ENCODE results near the gene STAT3. TPM values are rescaled to one million over a fixed set of nuclear protein-coding genes. Genes with fewer than 3 reads are reported as not detected.

Gene STAT3
- total RNA-seq, 3 donors from 2014 or later (not counting 1 experiment from before 2014, with no cell fraction given), result 190 to 246 (median 206) TPM

DNA sequence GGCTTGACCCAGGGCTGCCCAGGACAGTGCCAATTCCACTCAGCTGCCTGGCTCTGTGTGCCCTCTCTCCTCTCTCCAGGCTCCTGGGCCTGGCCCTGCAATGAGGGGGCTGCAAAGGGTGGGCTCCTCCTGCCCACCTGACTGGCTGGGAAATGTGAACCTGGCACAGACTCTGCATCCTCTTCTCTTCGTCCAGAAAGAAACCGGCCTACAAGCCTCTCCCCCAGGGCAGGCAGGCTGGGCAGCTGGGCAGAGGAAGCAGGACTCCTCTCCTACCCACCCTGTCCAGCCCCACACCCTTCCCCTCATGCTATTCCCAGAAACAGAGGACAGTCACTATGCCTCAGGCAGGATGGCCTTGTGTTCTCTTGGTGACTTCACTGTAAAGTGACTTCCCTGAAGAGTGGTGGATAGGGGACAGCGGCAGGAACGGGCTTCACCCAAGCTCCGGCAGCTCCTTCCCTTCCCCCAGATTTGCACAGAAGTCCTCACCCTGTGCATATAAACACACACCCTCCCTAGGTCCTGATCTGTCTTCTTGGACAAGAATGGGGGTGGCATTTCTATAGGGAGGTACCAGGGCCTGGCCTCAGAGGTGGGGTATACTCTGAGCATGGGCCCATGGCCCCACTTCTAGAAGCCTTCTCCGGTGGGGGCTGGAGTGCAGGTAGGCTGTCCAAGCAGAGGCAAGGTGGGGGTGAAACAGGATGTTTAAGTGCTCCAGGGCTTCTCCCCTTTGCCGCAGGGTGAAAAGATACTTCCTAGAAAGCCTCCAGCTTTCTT lies 104.8 kb downstream of the STAT3 start:
- DNase-seq, result no peak
- no peak for ATAC-seq
- Mint-ChIP-seq H3K4me3 (no peak overlapping the region), H3K27ac (no peak overlapping the region), H3K9me3 (no peaks in the 10 kb centered on the region), H3K4me1 (peaks cover 14 to 16% of the 10 kb centered on the region in 2 donors), H3K36me3 (no peaks in the 10 kb centered on the region), H3K27me3 (ENCODE audit: low read depth in 2 of 2) (no peaks in the 10 kb centered on the region)
- H3K27ac ChIP-seq (ENCODE audit: low read length), result no peak overlapping the region
- no peaks in the 10 kb centered on the region for H3K9me3 ChIP-seq (ENCODE audit: control insufficient read depth, insufficient read depth, low read length)
- TF ChIP-seq, protein P1, sequence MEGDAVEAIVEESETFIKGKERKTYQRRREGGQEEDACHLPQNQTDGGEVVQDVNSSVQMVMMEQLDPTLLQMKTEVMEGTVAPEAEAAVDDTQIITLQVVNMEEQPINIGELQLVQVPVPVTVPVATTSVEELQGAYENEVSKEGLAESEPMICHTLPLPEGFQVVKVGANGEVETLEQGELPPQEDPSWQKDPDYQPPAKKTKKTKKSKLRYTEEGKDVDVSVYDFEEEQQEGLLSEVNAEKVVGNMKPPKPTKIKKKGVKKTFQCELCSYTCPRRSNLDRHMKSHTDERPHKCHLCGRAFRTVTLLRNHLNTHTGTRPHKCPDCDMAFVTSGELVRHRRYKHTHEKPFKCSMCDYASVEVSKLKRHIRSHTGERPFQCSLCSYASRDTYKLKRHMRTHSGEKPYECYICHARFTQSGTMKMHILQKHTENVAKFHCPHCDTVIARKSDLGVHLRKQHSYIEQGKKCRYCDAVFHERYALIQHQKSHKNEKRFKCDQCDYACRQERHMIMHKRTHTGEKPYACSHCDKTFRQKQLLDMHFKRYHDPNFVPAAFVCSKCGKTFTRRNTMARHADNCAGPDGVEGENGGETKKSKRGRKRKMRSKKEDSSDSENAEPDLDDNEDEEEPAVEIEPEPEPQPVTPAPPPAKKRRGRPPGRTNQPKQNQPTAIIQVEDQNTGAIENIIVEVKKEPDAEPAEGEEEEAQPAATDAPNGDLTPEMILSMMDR (IDR thresholded peaks at IDR 0.05), result no peak
- H3K27me3 ChIP-seq (ENCODE audit: control insufficient read depth, insufficient read depth, low read length), result no peaks in the 10 kb centered on the region
- H3K36me3 ChIP-seq (ENCODE audit: control insufficient read depth, insufficient read depth, low read length), result no peaks in the 10 kb centered on the region
- H3K4me3 ChIP-seq (ENCODE audit: low read length), result no peak overlapping the region
- 92% methylated on average over 7 of the region's 7 CpGs for WGBS (ENCODE audit: insufficient coverage)
- intact Hi-C loops (cut with micrococcal nuclease), result no loop called here
- peaks cover 19% of the 10 kb centered on the region for H3K4me1 ChIP-seq (ENCODE audit: control insufficient read depth, insufficient read depth, low read length)

DNA sequence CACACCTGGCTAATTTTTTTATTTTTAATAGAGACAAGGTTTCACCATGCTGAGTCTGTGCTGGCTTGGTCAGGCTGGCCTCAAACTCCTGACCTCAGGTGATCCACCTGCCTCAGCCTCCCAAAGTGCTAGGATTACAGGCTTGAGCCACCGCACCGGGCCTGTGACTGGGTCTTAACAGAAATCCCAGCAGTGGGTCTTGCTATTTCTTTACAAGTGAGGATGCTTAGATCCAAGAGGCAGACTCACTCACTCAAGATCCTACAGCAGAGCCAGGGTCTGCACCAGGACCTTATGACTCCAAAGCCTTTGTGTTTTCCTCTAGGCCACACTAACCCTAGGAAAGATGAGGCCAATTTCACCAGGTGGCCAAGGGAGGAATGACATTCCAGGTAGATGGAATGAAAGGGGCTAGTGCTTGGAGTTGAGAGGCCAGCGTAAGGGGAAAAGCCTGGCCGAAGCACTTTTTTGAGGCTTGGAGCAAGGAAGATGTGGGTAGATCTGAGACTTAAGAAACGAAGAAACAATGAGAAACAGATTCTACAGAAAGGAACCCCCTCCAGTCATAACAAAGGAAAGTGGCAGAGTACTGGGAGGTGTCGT lies 105.7 kb downstream of the STAT3 start:
- no peak overlapping the region for H3K4me3 ChIP-seq (ENCODE audit: low read length)
- DNase-seq (no peak), ATAC-seq (no peak)
- no peaks in the 10 kb centered on the region for H3K27me3 ChIP-seq (ENCODE audit: control insufficient read depth, insufficient read depth, low read length)
- Mint-ChIP-seq H3K27ac (no peak overlapping the region), H3K9me3 (no peaks in the 10 kb centered on the region), H3K4me3 (no peak overlapping the region), H3K27me3 (ENCODE audit: low read depth in 2 of 2) (no peaks in the 10 kb centered on the region), H3K4me1 (peaks cover 10 to 17% of the 10 kb centered on the region in 2 donors), H3K36me3 (no peaks in the 10 kb centered on the region)
- 93% methylated on average over 5 of the region's 6 CpGs for WGBS (ENCODE audit: insufficient coverage)
- H3K27ac ChIP-seq (ENCODE audit: low read length), result no peak overlapping the region
- no peaks in the 10 kb centered on the region for H3K36me3 ChIP-seq (ENCODE audit: control insufficient read depth, insufficient read depth, low read length)
- TF ChIP-seq, protein P1 (IDR thresholded peaks at IDR 0.05), result no peak
- H3K9me3 ChIP-seq (ENCODE audit: control insufficient read depth, insufficient read depth, low read length), result no peaks in the 10 kb centered on the region
- peaks cover 16% of the 10 kb centered on the region for H3K4me1 ChIP-seq (ENCODE audit: control insufficient read depth, insufficient read depth, low read length)
- intact Hi-C loops (cut with micrococcal nuclease), result no loop called here

DNA sequence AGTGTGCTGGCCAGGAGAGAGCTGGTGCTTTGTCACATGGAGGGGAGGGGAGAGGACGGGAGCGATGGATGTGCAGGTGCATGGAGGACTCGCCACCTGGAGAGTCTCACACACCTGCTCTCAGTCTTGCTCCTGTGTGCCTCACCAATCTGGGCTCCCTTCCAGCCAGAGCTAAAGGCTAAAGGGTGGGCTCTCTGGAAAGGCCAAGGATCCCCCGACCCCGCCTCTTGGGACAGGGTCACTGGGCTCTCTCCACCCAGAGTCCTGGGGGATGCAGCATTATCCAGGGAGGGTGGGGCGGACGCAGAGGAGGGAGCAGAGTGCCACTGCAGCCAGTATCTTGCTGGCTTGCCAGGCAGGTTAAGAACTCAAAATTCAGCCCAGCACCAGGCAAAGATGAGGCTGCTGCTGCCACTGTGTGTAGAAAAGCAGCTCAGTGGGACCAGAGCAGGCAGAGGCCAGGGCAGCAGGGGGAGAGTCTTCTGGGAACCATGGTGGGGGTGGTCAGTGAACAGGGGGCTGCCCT lies 106.6 kb downstream of the STAT3 start:
- no peak overlapping the region for H3K27ac Mint-ChIP-seq
- ATAC-seq, result no peak
- H3K9me3 Mint-ChIP-seq, result no peaks in the 10 kb centered on the region
- H3K4me3 Mint-ChIP-seq, result no peak overlapping the region
- Histone ChIP-seq H3K9me3 (ENCODE audit: control insufficient read depth, insufficient read depth, low read length) (no peaks in the 10 kb centered on the region), H3K36me3 (ENCODE audit: control insufficient read depth, insufficient read depth, low read length) (no peaks in the 10 kb centered on the region), H3K27me3 (ENCODE audit: control insufficient read depth, insufficient read depth, low read length) (no peaks in the 10 kb centered on the region), H3K4me1 (ENCODE audit: control insufficient read depth, insufficient read depth, low read length) (peaks cover 15% of the 10 kb centered on the region), H3K4me3 (ENCODE audit: low read length) (no peak overlapping the region), H3K27ac (ENCODE audit: low read length) (no peak overlapping the region)
- TF ChIP-seq, protein P1 (IDR thresholded peaks at IDR 0.05), result no peak
- intact Hi-C loops (cut with micrococcal nuclease), result no loop called here
- no peaks in the 10 kb centered on the region for H3K36me3 Mint-ChIP-seq
- peaks cover 9 to 16% of the 10 kb centered on the region in 2 donors for H3K4me1 Mint-ChIP-seq
- no peaks in the 10 kb centered on the region for H3K27me3 Mint-ChIP-seq (ENCODE audit: low read depth in 2 of 2)
- WGBS (ENCODE audit: insufficient coverage), result 95% methylated on average over 7 of the region's 7 CpGs
- DNase-seq, result no peak
